ENCODE measurements around the gene BCL7A.

Gene BCL7A

GRCh38 chr12:122086641-122087285 is 65.1 kb downstream of the BCL7A start:
- H3K27ac ChIP-seq = no peak overlapping the region
- no peaks in the 10 kb centered on the region; the same call in 1 of the 2 replicates for H3K36me3 ChIP-seq (ENCODE audit: insufficient read depth, low read length)
- TF ChIP-seq EZH2 (IDR thresholded peaks at IDR 0.05) = no peak
- no peak for TF ChIP-seq FOXP2 (optimal IDR thresholded peaks at IDR 0.05; ENCODE audit: control extremely low read depth, extremely low read length, insufficient read depth)
- no peak for TF ChIP-seq POLR2AphosphoS5 (IDR thresholded peaks at IDR 0.05; ENCODE audit: borderline replicate concordance, low read depth, low read length)
- no peaks in the 10 kb centered on the region for H3K9me3 ChIP-seq (ENCODE audit: low read depth, low read length)
- no peak for DNase-seq (ENCODE audit: low read depth, low spot score)
- H3K4me3 ChIP-seq = no peak overlapping the region
- no peak overlapping the region for H3K9ac ChIP-seq (ENCODE audit: insufficient read length)

GRCh38 chr12:122087431-122088178 is 65.9 kb downstream of the BCL7A start:
- TF ChIP-seq FOXP2 (optimal IDR thresholded peaks at IDR 0.05; ENCODE audit: control extremely low read depth, extremely low read length, insufficient read depth) (no peak), POLR2AphosphoS5 (IDR thresholded peaks at IDR 0.05; ENCODE audit: borderline replicate concordance, low read depth, low read length) (no peak), EZH2 (IDR thresholded peaks at IDR 0.05) (no peak)

GRCh38 chr12:122088179-122088810 is 66.6 kb downstream of the BCL7A start:
- Histone ChIP-seq H3K9me3 (ENCODE audit: low read depth, low read length) (no peaks in the 10 kb centered on the region), H3K4me3 (peak overlapping the region; percentile 52), H3K27ac (peak overlapping the region; percentile 65), H3K36me3 (ENCODE audit: insufficient read depth, low read length) (no peaks in the 10 kb centered on the region; the same call in 1 of the 2 replicates), H3K9ac (ENCODE audit: insufficient read length) (no peak overlapping the region)
- TF ChIP-seq FOXP2 (optimal IDR thresholded peaks at IDR 0.05; ENCODE audit: control extremely low read depth, extremely low read length, insufficient read depth) = no peak
- no peak for TF ChIP-seq POLR2AphosphoS5 (IDR thresholded peaks at IDR 0.05; ENCODE audit: borderline replicate concordance, low read depth, low read length)
- TF ChIP-seq EZH2 (IDR thresholded peaks at IDR 0.05) = no peak
- DNase-seq (ENCODE audit: low read depth, low spot score) = no peak

More at GRCh38 chr12:122087431-122088178, 65.9 kb downstream of the BCL7A start:
- no peaks in the 10 kb centered on the region; the same call in 1 of the 2 replicates for H3K36me3 ChIP-seq (ENCODE audit: insufficient read depth, low read length)
- peak overlapping the region; percentile 52 for H3K4me3 ChIP-seq
- H3K27ac ChIP-seq = peak overlapping the region; percentile 65; the same call in 1 of the 2 replicates
- no peaks in the 10 kb centered on the region for H3K9me3 ChIP-seq (ENCODE audit: low read depth, low read length)
- no peak for DNase-seq (ENCODE audit: low read depth, low spot score)
- H3K9ac ChIP-seq (ENCODE audit: insufficient read length) = no peak overlapping the region

GRCh38 chr12:122089077-122089476 is 67.4 kb downstream of the BCL7A start:
- no peak overlapping the region for H3K4me3 ChIP-seq
- no peaks in the 10 kb centered on the region for H3K9me3 ChIP-seq (ENCODE audit: low read depth, low read length)
- no peak overlapping the region for H3K27ac ChIP-seq
- no peak for DNase-seq (ENCODE audit: low read depth, low spot score)
- no peak overlapping the region for H3K9ac ChIP-seq (ENCODE audit: insufficient read length)
- H3K36me3 ChIP-seq (ENCODE audit: insufficient read depth, low read length) = no peaks in the 10 kb centered on the region; the same call in 1 of the 2 replicates
- TF ChIP-seq POLR2AphosphoS5 (IDR thresholded peaks at IDR 0.05; ENCODE audit: borderline replicate concordance, low read depth, low read length) (no peak), FOXP2 (optimal IDR thresholded peaks at IDR 0.05; ENCODE audit: control extremely low read depth, extremely low read length, insufficient read depth) (no peak), EZH2 (IDR thresholded peaks at IDR 0.05) (no peak)

GRCh38 chr12:122090759-122091515 is 69.3 kb downstream of the BCL7A start:
- no peak for DNase-seq (ENCODE audit: low read depth, low spot score)
- Histone ChIP-seq H3K36me3 (ENCODE audit: insufficient read depth, low read length) (no peaks in the 10 kb centered on the region), H3K4me3 (no peak overlapping the region), H3K9ac (ENCODE audit: insufficient read length) (no peak overlapping the region), H3K27ac (no peak overlapping the region), H3K9me3 (ENCODE audit: low read depth, low read length) (no peaks in the 10 kb centered on the region)
- TF ChIP-seq FOXP2 (optimal IDR thresholded peaks at IDR 0.05; ENCODE audit: control extremely low read depth, extremely low read length, insufficient read depth) (no peak), EZH2 (IDR thresholded peaks at IDR 0.05) (no peak), POLR2AphosphoS5 (IDR thresholded peaks at IDR 0.05; ENCODE audit: borderline replicate concordance, low read depth, low read length) (no peak)

- TF ChIP-seq EZH2 (IDR thresholded peaks at IDR 0.05) (no peak), FOXP2 (optimal IDR thresholded peaks at IDR 0.05; ENCODE audit: control extremely low read depth, extremely low read length, insufficient read depth) (no peak), POLR2AphosphoS5 (IDR thresholded peaks at IDR 0.05; ENCODE audit: borderline replicate concordance, low read depth, low read length) (no peak)
- no peaks in the 10 kb centered on the region for H3K9me3 ChIP-seq (ENCODE audit: low read depth, low read length)
- no peak overlapping the region for H3K4me3 ChIP-seq
- no peak overlapping the region for H3K27ac ChIP-seq
- no peak for DNase-seq (ENCODE audit: low read depth, low spot score)
- H3K9ac ChIP-seq (ENCODE audit: insufficient read length) = no peak overlapping the region
- H3K36me3 ChIP-seq (ENCODE audit: insufficient read depth, low read length) = no peaks in the 10 kb centered on the region
Observed at GRCh38 chr12:122093098-122093883, 71.6 kb downstream of the BCL7A start.

GRCh38 chr12:122094137-122094734 is 72.6 kb downstream of the BCL7A start:
- Histone ChIP-seq H3K4me3 (no peak overlapping the region), H3K27ac (no peak overlapping the region), H3K36me3 (ENCODE audit: insufficient read depth, low read length) (no peaks in the 10 kb centered on the region), H3K9me3 (ENCODE audit: low read depth, low read length) (no peaks in the 10 kb centered on the region), H3K9ac (ENCODE audit: insufficient read length) (no peak overlapping the region)
- DNase-seq (ENCODE audit: low read depth, low spot score) = no peak
- no peak for TF ChIP-seq POLR2AphosphoS5 (IDR thresholded peaks at IDR 0.05; ENCODE audit: borderline replicate concordance, low read depth, low read length)
- TF ChIP-seq FOXP2 (optimal IDR thresholded peaks at IDR 0.05; ENCODE audit: control extremely low read depth, extremely low read length, insufficient read depth) = no peak
- no peak for TF ChIP-seq EZH2 (IDR thresholded peaks at IDR 0.05)

All from SK-N-MC (cell line).